Measurements from ENCODE around the gene PROX2. TPM values are rescaled to one million over a fixed set of nuclear protein-coding genes. Genes with fewer than 3 reads are reported as not detected.

Gene PROX2
- total RNA-seq, 4 donors from 2014 or later, result not detected

DNA sequence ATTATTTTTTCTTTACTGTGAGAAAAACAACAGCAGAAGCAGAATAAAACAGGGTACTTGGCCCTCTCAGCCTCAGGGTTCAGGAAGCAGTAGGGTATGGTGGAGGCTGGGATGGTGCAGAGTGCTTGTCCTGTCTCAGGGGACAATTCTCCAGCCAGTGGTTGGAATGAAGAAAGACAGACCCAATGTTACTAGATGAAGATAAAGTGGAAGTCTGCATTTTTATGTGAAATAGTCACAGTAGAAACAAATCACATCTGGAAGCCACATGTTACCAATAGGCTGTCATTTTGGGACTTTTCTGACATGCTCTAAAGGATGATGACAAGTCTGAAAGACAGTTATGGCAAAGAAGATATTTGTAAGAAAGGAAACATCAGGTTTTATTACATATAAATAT, 32.3 kb downstream of the PROX2 start:
- H3K36me3 ChIP-seq, result peaks cover 0 to 4% (median 0%) of the 10 kb centered on the region in 3 donors
- no peak for DNase-seq
- H3K4me3 ChIP-seq, result no peak overlapping the region
- no peak for TF ChIP-seq POLR2A (IDR thresholded peaks at IDR 0.05)
- TF ChIP-seq, protein P1, sequence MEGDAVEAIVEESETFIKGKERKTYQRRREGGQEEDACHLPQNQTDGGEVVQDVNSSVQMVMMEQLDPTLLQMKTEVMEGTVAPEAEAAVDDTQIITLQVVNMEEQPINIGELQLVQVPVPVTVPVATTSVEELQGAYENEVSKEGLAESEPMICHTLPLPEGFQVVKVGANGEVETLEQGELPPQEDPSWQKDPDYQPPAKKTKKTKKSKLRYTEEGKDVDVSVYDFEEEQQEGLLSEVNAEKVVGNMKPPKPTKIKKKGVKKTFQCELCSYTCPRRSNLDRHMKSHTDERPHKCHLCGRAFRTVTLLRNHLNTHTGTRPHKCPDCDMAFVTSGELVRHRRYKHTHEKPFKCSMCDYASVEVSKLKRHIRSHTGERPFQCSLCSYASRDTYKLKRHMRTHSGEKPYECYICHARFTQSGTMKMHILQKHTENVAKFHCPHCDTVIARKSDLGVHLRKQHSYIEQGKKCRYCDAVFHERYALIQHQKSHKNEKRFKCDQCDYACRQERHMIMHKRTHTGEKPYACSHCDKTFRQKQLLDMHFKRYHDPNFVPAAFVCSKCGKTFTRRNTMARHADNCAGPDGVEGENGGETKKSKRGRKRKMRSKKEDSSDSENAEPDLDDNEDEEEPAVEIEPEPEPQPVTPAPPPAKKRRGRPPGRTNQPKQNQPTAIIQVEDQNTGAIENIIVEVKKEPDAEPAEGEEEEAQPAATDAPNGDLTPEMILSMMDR (IDR thresholded peaks at IDR 0.05), result no peak
- no peaks in the 10 kb centered on the region for H3K27me3 ChIP-seq
- no peaks in the 10 kb centered on the region for H3K4me1 ChIP-seq
- no peaks in the 10 kb centered on the region for H3K9me3 ChIP-seq
- H3K27ac ChIP-seq, result no peak overlapping the region

DNA sequence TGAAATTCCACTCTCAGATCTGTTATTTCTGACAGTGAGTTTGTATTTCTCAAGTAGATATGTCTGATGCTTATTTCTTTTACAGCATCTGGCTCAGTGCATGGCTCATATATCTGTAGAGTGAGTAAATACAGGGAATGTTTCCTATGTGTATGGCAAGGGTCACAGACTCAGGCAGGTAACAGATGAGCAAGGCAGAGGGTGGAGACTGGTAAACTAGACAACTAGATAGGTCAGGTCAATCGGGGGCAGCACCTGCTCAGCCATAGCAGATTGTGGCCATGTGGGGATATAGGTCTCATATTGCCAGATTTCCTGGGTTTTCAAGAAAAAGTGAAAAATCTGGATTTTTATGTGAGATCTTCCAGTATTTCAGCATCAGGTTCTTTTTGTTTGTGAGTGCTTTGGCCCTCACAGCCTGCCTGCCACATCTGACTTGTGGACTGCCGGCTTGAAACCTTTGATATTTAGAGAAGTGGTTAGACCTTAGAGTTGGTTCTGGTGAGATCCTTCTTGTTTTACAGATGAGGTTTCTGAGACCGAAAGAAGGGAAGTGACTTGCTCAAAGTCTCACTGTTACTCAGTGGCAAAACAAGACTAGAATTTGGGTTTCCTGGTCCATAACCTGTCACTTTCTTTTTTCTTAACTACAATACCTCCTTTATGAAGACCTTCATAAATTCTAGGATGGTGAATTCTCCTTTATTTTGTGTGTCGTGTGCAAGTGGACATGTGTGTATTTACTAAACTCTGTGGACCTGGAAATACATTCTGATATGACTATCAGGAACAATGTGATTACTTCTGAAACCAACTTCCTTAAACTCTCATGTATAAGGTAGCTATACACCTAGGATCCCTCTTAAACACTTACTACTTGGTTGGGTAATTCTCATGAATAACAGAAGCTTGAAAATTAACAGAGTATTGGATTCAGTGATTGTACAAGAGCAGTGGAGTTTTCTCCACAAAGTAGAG, 34.4 kb downstream of the PROX2 start:
- Histone ChIP-seq H3K36me3 (peaks cover 0 to 9% (median 0%) of the 10 kb centered on the region in 3 donors), H3K27ac (peak overlapping the region in 3 of 4 donors; percentile 8 to 52 (median 20)), H3K9me3 (no peaks in the 10 kb centered on the region), H3K4me3 (no peak overlapping the region), H3K4me1 (peaks cover 0 to 3% (median 0%) of the 10 kb centered on the region in 4 donors), H3K27me3 (no peaks in the 10 kb centered on the region)
- TF ChIP-seq, protein P1 (IDR thresholded peaks at IDR 0.05), result no peak
- peak in 1 of 3 donors; percentile 38 for DNase-seq

DNA sequence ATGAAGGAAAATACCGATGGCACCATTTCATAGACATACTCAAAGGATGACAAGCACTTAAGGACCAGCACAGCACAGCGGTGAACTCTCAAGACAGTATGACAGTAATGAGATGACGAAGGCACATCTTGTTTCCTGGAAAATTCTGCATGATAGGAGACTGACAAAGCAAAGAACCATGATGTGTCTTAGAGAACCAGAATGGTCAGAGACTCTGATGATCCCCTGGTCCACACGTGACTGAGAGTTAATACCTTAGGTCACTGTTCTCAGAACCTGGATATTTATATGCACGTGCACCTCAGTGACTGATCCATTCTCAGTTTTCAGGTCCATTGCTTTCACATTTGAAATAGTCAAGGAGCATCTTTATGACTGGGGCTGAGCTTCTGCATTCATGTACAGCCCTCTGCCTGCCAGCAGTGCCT, 35.3 kb downstream of the PROX2 start:
- no peak for DNase-seq
- H3K27me3 ChIP-seq, result no peaks in the 10 kb centered on the region
- peaks cover 0 to 9% (median 0%) of the 10 kb centered on the region in 4 donors for H3K4me1 ChIP-seq
- H3K9me3 ChIP-seq, result no peaks in the 10 kb centered on the region
- TF ChIP-seq, protein P1 (IDR thresholded peaks at IDR 0.05), result no peak
- no peak for TF ChIP-seq POLR2A (IDR thresholded peaks at IDR 0.05)
- H3K27ac ChIP-seq, result peak overlapping the region in 2 of 4 donors; percentile 8 to 52
- peaks cover 0 to 14% (median 0%) of the 10 kb centered on the region in 3 donors for H3K36me3 ChIP-seq
- no peak overlapping the region for H3K4me3 ChIP-seq

DNA sequence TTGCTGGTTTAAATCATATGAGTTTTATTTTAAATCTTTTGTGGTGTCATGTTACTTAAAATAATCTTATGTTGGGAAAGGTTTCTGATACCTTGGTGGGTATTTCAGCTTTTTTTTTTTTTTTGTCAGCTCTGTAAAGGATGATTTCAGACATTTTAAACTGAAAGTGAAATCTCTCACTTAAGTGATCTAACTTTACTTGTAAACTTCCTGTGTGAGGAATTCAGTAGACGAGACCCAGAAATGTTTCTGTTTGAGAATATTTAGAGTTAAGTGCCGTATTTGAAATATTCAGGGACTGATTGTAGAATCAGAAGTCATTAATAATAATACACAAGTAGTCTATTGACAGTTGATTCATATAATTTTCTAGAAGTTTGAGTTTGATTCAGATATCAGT, 37.8 kb downstream of the PROX2 start:
- DNase-seq, result no peak
- H3K27ac ChIP-seq, result peak overlapping the region in 3 of 4 donors; percentile 33 to 44 (median 35)
- TF ChIP-seq POLR2A (IDR thresholded peaks at IDR 0.05), result no peak
- TF ChIP-seq, protein P1 (IDR thresholded peaks at IDR 0.05), result no peak
- peaks cover 0 to 21% (median 0%) of the 10 kb centered on the region in 3 donors for H3K36me3 ChIP-seq
- no peaks in the 10 kb centered on the region for H3K27me3 ChIP-seq
- no peaks in the 10 kb centered on the region for H3K9me3 ChIP-seq
- no peak overlapping the region for H3K4me3 ChIP-seq
- H3K4me1 ChIP-seq, result peaks cover 0 to 9% (median 0%) of the 10 kb centered on the region in 4 donors

DNA sequence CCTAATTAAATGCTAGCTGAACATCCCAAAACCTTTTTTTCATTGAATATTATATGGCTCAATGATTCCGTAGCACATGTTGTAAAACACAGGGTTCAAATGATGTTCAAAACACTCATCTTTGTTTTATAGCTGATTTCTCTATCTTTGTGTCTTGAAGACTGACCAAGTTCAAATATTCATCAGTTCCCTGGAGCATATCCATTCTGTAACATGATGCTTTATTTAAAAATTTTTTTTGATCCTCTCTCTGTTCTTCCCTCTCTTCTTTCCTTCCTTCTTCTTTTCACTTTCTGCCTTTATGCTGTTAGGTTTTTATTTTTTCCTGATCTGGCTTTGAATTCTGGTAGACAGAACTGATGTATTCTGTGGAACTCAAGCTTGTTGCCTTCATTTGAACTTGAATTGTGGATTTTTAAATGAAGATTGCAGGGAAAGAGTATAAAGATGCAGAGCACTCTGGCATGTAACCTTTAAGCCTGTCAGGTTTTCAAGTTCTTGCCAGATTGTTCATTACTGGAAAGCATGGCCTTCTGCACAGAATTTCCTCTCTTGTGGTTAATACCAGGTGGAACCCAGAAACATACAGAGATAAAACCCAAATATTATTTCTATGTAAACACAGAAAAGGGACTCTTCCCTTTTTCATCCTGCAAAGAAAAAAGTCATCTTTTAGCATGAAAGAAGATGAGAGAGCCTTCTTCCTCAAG, 39.5 kb downstream of the PROX2 start:
- H3K27ac ChIP-seq, result peak overlapping the region in 2 of 4 donors; percentile 9 to 62
- peaks cover 0 to 29% (median 0%) of the 10 kb centered on the region in 3 donors for H3K36me3 ChIP-seq
- no peaks in the 10 kb centered on the region for H3K27me3 ChIP-seq
- H3K9me3 ChIP-seq, result no peaks in the 10 kb centered on the region
- no peak for TF ChIP-seq POLR2A (IDR thresholded peaks at IDR 0.05)
- TF ChIP-seq, protein P1 (IDR thresholded peaks at IDR 0.05), result no peak
- H3K4me3 ChIP-seq, result no peak overlapping the region
- no peak for DNase-seq
- peaks cover 0 to 9% (median 0%) of the 10 kb centered on the region in 4 donors for H3K4me1 ChIP-seq
